ENCODE results near the gene ST3GAL3.

Gene ST3GAL3

GRCh38 chr1:43802356-43802980, 95.1 kb downstream of the ST3GAL3 start:
- Histone ChIP-seq H4K8ac (ENCODE audit: low read depth, low read length) (no peak overlapping the region), H3K9me3 (ENCODE audit: insufficient read depth, low read depth, low read length) (no peaks in the 10 kb centered on the region), H4K91ac (ENCODE audit: low read depth, low read length) (no peak overlapping the region), H2BK12ac (ENCODE audit: low read length) (no peak overlapping the region), H2BK5ac (ENCODE audit: low read depth, low read length, poor library complexity) (no peak overlapping the region), H2BK120ac (ENCODE audit: insufficient read depth, low read length, poor library complexity) (no peak overlapping the region), H3K79me2 (ENCODE audit: control insufficient read depth, insufficient read depth, low read length, poor library complexity) (no peaks in the 10 kb centered on the region), H3K36me3 (ENCODE audit: control insufficient read depth in 1 of 2, insufficient read depth in 2 of 2, low read length in 2 of 2) (no peaks in the 10 kb centered on the region), H3K14ac (ENCODE audit: low read length) (no peak overlapping the region), H3K18ac (ENCODE audit: low read length) (no peak overlapping the region), H3K4me1 (ENCODE audit: control insufficient read depth in 1 of 2, insufficient read depth in 2 of 2, low read length in 2 of 2) (peaks cover 7 to 10% of the 10 kb centered on the region in 2 experiments), H4K12ac (ENCODE audit: low read depth, low read length) (no peak overlapping the region), H2AK5ac (ENCODE audit: low read length) (no peak overlapping the region), H3K4me3 (ENCODE audit: low read depth, low read length) (no peak overlapping the region), H3K4ac (ENCODE audit: low read depth, low read length) (no peak overlapping the region), H3K9ac (ENCODE audit: low read length) (no peak overlapping the region), H2AFZ (ENCODE audit: insufficient read depth, low read length, poor library complexity) (no peak overlapping the region), H3K79me1 (ENCODE audit: low read length) (no peaks in the 10 kb centered on the region), H3K27ac (ENCODE audit: low read depth, low read length) (no peak overlapping the region), H3K23ac (ENCODE audit: low read length) (no peak overlapping the region), H3K4me2 (ENCODE audit: low read length) (no peak overlapping the region), H3K27me3 (ENCODE audit: insufficient read depth, low read length) (no peaks in the 10 kb centered on the region)
- WGBS (ENCODE audit: extremely low coverage, insufficient coverage, insufficient read length): no CpG with 5 or more reads among the region's 4 CpGs
- no peak for DNase-seq

- H3K4ac ChIP-seq (ENCODE audit: low read depth, low read length): no peak overlapping the region
- no peak for DNase-seq
- no peak overlapping the region for H2AK5ac ChIP-seq (ENCODE audit: low read length)
- H2BK120ac ChIP-seq (ENCODE audit: insufficient read depth, low read length, poor library complexity): no peak overlapping the region
- H3K79me2 ChIP-seq (ENCODE audit: control insufficient read depth, insufficient read depth, low read length, poor library complexity): no peaks in the 10 kb centered on the region
- no peak overlapping the region for H4K12ac ChIP-seq (ENCODE audit: low read depth, low read length)
- no peak overlapping the region for H3K14ac ChIP-seq (ENCODE audit: low read length)
- H3K27ac ChIP-seq (ENCODE audit: low read depth, low read length): no peak overlapping the region
- H3K79me1 ChIP-seq (ENCODE audit: low read length): no peaks in the 10 kb centered on the region
- H4K91ac ChIP-seq (ENCODE audit: low read depth, low read length): no peak overlapping the region
- H2BK12ac ChIP-seq (ENCODE audit: low read length): no peak overlapping the region
- H2BK5ac ChIP-seq (ENCODE audit: low read depth, low read length, poor library complexity): no peak overlapping the region
- no peaks in the 10 kb centered on the region for H3K27me3 ChIP-seq (ENCODE audit: insufficient read depth, low read length)
- no peaks in the 10 kb centered on the region for H3K9me3 ChIP-seq (ENCODE audit: insufficient read depth, low read depth, low read length)
- no peak overlapping the region for H3K23ac ChIP-seq (ENCODE audit: low read length)
- H3K18ac ChIP-seq (ENCODE audit: low read length): no peak overlapping the region
- no peak overlapping the region for H3K4me3 ChIP-seq (ENCODE audit: low read depth, low read length)
- no peak overlapping the region for H2AFZ ChIP-seq (ENCODE audit: insufficient read depth, low read length, poor library complexity)
- H3K4me1 ChIP-seq (ENCODE audit: control insufficient read depth in 1 of 2, insufficient read depth in 2 of 2, low read length in 2 of 2): peaks cover 7 to 10% of the 10 kb centered on the region in 2 experiments
- H3K9ac ChIP-seq (ENCODE audit: low read length): no peak overlapping the region
- no peaks in the 10 kb centered on the region for H3K36me3 ChIP-seq (ENCODE audit: control insufficient read depth in 1 of 2, insufficient read depth in 2 of 2, low read length in 2 of 2)
- no CpG with 5 or more reads among the region's 9 CpGs for WGBS (ENCODE audit: extremely low coverage, insufficient coverage, insufficient read length)
- no peak overlapping the region for H4K8ac ChIP-seq (ENCODE audit: low read depth, low read length)
- no peak overlapping the region for H3K4me2 ChIP-seq (ENCODE audit: low read length)
Measured at GRCh38 chr1:43803105-43803504, 95.8 kb downstream of the ST3GAL3 start.

GRCh38 chr1:43803646-43804045, 96.3 kb downstream of the ST3GAL3 start:
- no peak overlapping the region for H3K14ac ChIP-seq (ENCODE audit: low read length)
- no CpG with 5 or more reads among the region's 4 CpGs for WGBS (ENCODE audit: extremely low coverage, insufficient coverage, insufficient read length)
- H2BK120ac ChIP-seq (ENCODE audit: insufficient read depth, low read length, poor library complexity): no peak overlapping the region

GRCh38 chr1:43804569-43804968, 97.2 kb downstream of the ST3GAL3 start:
- H3K4me2 ChIP-seq (ENCODE audit: low read length): no peak overlapping the region
- no peak overlapping the region for H2AK5ac ChIP-seq (ENCODE audit: low read length)
- no peak overlapping the region for H2BK12ac ChIP-seq (ENCODE audit: low read length)
- peaks cover 7 to 10% of the 10 kb centered on the region in 2 experiments for H3K4me1 ChIP-seq (ENCODE audit: control insufficient read depth in 1 of 2, insufficient read depth in 2 of 2, low read length in 2 of 2)
- WGBS (ENCODE audit: extremely low coverage, insufficient coverage, insufficient read length): no CpG with 5 or more reads among the region's 4 CpGs
- H2BK5ac ChIP-seq (ENCODE audit: low read depth, low read length, poor library complexity): no peak overlapping the region
- H3K79me1 ChIP-seq (ENCODE audit: low read length): no peaks in the 10 kb centered on the region
- no peak overlapping the region for H2AFZ ChIP-seq (ENCODE audit: insufficient read depth, low read length, poor library complexity)
- no peaks in the 10 kb centered on the region for H3K36me3 ChIP-seq (ENCODE audit: control insufficient read depth in 1 of 2, insufficient read depth in 2 of 2, low read length in 2 of 2)
- H4K12ac ChIP-seq (ENCODE audit: low read depth, low read length): no peak overlapping the region
- H4K8ac ChIP-seq (ENCODE audit: low read depth, low read length): no peak overlapping the region
- H3K23ac ChIP-seq (ENCODE audit: low read length): no peak overlapping the region
- no peak overlapping the region for H3K27ac ChIP-seq (ENCODE audit: low read depth, low read length)
- H3K4me3 ChIP-seq (ENCODE audit: low read depth, low read length): no peak overlapping the region
- no peak overlapping the region for H3K18ac ChIP-seq (ENCODE audit: low read length)
- H3K9ac ChIP-seq (ENCODE audit: low read length): no peak overlapping the region
- H4K91ac ChIP-seq (ENCODE audit: low read depth, low read length): no peak overlapping the region
- H3K14ac ChIP-seq (ENCODE audit: low read length): no peak overlapping the region
- no peak overlapping the region for H3K4ac ChIP-seq (ENCODE audit: low read depth, low read length)
- H3K79me2 ChIP-seq (ENCODE audit: control insufficient read depth, insufficient read depth, low read length, poor library complexity): no peaks in the 10 kb centered on the region
- H3K27me3 ChIP-seq (ENCODE audit: insufficient read depth, low read length): no peaks in the 10 kb centered on the region
- H3K9me3 ChIP-seq (ENCODE audit: insufficient read depth, low read depth, low read length): no peaks in the 10 kb centered on the region
- no peak overlapping the region for H2BK120ac ChIP-seq (ENCODE audit: insufficient read depth, low read length, poor library complexity)
- DNase-seq: no peak

More at GRCh38 chr1:43803646-43804045, 96.3 kb downstream of the ST3GAL3 start:
- Histone ChIP-seq H4K91ac (ENCODE audit: low read depth, low read length) (no peak overlapping the region), H2BK12ac (ENCODE audit: low read length) (no peak overlapping the region), H3K79me1 (ENCODE audit: low read length) (no peaks in the 10 kb centered on the region), H3K27ac (ENCODE audit: low read depth, low read length) (no peak overlapping the region), H4K12ac (ENCODE audit: low read depth, low read length) (no peak overlapping the region), H3K4me1 (ENCODE audit: control insufficient read depth in 1 of 2, insufficient read depth in 2 of 2, low read length in 2 of 2) (peaks cover 7 to 10% of the 10 kb centered on the region in 2 experiments), H2AFZ (ENCODE audit: insufficient read depth, low read length, poor library complexity) (no peak overlapping the region), H3K4me3 (ENCODE audit: low read depth, low read length) (no peak overlapping the region), H2BK5ac (ENCODE audit: low read depth, low read length, poor library complexity) (no peak overlapping the region), H3K9me3 (ENCODE audit: insufficient read depth, low read depth, low read length) (no peaks in the 10 kb centered on the region), H2AK5ac (ENCODE audit: low read length) (no peak overlapping the region), H3K18ac (ENCODE audit: low read length) (no peak overlapping the region), H3K27me3 (ENCODE audit: insufficient read depth, low read length) (no peaks in the 10 kb centered on the region), H3K4me2 (ENCODE audit: low read length) (no peak overlapping the region), H3K9ac (ENCODE audit: low read length) (no peak overlapping the region), H3K4ac (ENCODE audit: low read depth, low read length) (no peak overlapping the region), H4K8ac (ENCODE audit: low read depth, low read length) (no peak overlapping the region), H3K23ac (ENCODE audit: low read length) (no peak overlapping the region), H3K36me3 (ENCODE audit: control insufficient read depth in 1 of 2, insufficient read depth in 2 of 2, low read length in 2 of 2) (no peaks in the 10 kb centered on the region), H3K79me2 (ENCODE audit: control insufficient read depth, insufficient read depth, low read length, poor library complexity) (no peaks in the 10 kb centered on the region)
- no peak for DNase-seq

All from trophoblast cell (in vitro differentiated cells and primary cell).